ENCODE measurements around the gene HAGHL.

HAGHL gene, protein sequence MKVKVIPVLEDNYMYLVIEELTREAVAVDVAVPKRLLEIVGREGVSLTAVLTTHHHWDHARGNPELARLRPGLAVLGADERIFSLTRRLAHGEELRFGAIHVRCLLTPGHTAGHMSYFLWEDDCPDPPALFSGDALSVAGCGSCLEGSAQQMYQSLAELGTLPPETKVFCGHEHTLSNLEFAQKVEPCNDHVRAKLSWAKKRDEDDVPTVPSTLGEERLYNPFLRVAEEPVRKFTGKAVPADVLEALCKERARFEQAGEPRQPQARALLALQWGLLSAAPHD

DNA sequence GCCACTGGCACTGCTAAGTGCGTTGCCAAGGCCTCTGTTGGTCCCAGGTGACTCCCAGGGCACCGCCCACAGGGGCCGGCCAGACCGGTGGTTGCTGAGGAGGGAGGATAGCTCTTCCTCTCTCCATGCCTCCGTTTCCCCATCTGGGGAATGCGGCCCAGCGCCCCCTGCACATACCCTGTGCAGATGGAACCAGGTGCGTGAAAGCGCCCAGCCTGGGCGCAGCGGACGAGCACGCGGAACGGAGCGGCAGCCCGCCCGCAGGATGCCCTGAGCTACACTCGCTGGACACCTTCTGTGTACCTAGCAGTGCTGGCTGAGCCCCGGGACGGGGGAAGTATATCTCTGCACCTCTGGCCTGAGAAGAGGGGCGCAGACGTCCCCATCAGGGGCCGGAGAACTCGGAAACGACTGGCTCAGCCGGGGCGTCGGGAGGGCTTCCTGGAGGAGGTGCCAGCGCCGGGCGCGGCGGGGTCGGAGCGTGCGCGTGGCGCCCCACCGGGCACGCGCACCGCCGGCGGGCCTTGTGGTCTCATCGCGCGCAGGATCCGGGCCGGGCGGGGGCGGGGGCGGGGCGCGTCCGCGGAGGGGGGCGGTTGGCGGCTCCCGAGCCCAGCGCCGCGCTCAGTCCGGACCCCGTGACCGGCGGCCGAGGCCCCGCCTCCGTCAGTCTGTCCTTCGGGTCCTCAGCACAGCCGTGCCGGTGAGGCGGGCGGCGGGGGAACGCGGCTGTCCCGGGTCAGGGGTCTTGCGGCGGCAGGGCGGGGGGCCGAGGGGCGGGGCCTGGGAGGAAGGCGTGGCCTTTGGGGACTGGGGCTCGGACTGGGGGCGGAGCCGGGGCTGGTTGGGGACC is at the start of gene HAGHL, which contains the start of gene CCDC78:
HAGHL (plus strand) TSS at position 669 of the 853 bp plus-strand sequence. CDS start 404 bp downstream, outside the sequence.
CCDC78 (minus strand) TSS at position 6 of the 853 bp plus-strand sequence. CDS start 76 bp downstream, outside the sequence.
- peak; percentile 42 to 76 for DNase-seq

DNA sequence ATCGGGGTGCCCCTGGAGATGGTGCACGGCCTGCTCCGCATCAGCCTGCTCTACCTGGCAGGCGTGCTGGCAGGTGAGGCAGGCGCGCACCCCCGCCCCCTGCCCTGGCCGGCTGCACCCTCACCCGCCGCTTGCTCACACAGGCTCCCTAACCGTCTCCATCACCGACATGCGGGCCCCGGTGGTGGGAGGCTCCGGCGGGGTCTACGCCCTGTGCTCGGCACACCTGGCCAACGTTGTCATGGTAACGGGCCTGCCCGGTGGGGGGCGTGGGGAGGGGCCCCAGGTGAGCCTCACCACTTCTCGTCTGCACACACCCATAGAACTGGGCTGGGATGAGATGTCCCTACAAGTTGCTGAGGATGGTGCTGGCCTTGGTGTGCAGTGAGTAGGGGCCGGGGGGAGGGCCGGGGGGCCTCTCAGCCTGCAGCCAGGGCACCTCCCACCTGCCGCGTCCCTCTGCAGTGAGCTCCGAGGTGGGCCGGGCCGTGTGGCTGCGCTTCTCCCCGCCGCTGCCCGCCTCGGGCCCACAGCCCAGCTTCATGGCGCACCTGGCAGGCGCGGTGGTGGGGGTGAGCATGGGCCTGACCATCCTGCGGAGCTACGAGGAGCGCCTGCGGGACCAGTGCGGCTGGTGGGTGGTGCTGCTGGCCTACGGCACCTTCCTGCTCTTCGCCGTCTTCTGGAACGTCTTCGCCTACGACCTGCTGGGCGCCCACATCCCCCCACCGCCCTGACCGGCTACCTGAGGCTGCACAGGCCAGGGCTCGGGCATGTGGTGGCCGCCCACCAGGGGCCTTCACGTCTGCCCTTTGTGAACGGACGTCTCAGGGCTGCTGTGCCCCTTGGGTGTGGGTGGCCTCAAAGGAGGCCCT is 49.4 kb upstream of the HAGHL start:
- DNase-seq: no peak

DNA sequence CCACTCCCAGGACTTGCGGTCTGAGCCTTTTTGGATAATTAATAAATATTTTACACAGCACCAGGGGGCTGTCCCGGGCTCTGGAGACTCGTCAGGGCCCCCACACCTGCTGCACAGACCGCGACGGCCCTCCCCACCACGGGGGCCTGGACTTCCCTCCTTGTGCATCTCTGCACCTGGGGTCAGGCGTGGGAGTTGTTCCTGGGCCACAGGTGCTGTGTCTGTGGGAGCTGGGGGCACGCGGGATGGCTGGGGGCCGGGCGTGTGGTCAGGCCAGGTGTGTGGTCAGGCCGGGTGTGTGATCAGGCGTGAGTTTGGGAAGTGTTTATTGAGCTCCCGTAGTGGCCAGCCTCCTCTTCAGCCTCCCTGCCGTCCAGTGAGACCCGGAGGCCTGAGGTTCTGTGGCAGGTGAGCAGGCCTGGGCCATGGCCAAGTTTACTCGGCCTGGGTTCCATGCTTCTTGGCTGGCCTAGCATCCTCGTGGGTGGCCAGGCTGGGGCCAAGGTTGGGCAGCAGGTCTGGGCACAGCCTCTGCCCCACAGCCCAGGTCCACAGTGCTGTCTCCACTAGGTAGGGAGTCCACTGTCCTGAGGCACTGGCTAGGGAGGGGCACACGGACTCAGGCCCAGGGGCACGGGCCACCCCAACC is 48.6 kb upstream of the HAGHL start:
- DNase-seq: no peak

DNA sequence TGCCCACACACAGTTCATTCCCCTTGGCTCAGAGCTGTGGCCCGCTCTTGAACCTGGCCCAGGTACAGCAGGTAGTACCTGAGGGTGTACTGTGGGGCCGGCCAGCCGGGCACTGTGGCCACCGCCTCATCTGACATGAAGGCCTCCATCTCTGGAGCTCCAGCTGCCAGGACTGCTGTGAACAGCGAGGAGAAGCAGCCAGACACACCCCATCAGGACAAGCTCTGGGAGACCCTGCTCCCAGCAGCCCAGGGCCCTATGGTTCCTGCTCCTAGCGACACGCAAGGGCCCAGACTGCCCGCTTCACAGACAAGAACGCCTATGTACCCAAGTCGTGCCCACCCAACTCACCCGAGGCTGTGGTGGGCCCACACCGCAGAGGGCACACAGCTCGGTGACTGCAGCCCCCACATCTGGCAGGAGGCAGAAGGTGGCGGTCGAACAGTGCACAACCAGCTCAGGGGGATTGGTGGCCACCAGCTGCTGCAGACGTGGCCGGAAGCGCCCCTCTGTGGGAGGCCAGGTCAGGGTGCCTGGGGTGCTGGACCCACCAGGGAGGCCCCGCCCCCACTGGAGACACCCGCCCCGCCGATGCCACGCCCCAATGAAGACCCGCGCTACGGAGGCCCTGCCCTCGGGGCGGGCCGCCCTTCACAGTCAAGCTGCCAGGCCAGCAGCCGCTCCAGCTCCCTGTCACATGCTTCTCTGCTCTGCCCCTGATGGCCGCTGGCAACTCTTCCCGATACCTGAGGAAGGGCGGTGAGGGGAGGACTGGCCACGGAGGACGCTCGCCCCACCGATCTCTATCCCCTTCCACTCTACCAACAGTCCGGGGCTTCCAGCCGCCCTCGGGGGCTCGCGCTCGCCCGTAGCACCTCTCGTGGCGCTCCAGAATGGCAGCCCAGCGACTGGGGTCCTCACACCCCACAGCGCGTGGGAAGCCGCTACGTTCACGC is 47.8 kb upstream of the HAGHL start:
- DNase-seq: peak; percentile 70 to 82

DNA sequence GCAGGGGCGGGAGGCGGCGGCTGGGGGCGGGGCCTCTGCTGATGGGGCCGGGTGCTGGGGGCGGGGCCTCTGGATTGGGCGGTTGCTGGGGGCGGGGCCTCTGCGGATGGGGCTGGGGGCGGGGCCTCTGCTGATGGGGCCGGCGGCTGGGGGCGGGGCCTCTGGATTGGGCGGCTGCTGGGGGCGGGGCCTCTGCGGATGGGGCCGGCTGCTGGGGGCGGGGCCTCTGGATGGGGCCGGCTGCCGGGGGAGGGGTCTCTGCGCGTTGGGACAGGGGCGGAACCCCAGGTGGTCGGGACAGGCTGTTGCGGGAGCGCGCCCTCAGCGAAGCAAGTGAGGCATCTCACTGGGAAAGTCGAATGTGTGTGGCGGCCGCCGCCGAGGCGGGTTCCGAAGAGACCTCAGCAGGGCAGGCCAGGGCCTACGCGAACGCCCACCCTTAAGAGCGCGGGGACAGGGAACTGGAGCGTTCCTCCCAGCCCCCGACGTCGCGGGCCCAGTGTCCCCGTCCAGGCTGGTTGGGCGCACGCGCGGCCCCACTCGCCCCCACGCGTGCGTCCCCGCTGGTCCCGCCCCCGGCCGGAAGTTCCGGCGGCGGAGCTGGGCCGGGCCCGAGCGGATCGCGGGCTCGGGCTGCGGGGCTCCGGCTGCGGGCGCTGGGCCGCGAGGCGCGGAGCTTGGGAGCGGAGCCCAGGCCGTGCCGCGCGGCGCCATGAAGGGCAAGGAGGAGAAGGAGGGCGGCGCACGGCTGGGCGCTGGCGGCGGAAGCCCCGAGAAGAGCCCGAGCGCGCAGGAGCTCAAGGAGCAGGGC is 46.9 kb upstream of the HAGHL start, which contains the start of gene STUB1:
STUB1 (plus strand) TSS at position 597 of the 811 bp plus-strand sequence; CDS start at position 713, 116 bp downstream.
- peak; percentile 89 to 93 for DNase-seq

DNA sequence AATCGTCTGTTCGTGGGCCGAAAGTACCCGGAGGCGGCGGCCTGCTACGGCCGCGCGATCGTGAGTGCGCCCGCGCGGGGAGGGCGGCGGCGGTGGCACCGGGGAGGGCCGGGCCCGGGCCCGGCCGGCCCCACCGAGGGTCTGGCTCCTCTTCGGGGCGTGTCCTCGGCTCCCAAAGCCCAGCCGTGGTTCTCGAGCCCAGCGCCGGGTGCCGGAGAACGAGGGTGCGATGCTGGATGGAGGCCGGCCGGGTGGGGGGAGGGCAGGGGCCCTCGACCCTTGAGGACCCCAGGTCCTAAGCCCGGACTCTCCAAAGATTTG is 46.3 kb upstream of the HAGHL start:
- no peak for DNase-seq

DNA sequence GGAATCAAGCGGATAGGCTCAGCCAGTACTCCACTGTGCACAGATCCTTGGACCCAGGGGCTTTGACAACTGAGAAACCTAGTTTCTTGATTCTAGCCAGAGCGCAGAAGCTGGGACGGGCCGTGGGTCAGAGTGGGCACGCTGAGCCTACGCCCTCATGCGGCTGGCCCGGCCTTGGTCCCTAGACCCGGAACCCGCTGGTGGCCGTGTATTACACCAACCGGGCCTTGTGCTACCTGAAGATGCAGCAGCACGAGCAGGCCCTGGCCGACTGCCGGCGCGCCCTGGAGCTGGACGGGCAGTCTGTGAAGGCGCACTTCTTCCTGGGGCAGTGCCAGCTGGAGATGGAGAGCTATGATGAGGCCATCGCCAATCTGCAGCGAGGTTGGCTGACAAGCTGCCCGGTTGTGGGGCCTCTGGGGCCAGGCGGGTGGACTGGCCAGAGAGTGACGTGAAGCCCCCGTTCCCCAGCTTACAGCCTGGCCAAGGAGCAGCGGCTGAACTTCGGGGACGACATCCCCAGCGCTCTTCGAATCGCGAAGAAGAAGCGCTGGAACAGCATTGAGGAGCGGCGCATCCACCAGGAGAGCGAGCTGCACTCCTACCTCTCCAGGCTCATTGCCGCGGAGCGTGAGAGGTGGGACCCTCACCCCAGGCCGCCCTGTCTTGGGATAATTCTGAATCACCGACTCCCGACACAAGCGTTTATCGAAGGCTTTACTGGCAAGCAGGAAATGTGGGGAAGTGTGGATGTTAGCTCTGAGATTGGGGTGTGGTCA is 45.8 kb upstream of the HAGHL start:
- DNase-seq: peak; percentile 21 to 48

DNA sequence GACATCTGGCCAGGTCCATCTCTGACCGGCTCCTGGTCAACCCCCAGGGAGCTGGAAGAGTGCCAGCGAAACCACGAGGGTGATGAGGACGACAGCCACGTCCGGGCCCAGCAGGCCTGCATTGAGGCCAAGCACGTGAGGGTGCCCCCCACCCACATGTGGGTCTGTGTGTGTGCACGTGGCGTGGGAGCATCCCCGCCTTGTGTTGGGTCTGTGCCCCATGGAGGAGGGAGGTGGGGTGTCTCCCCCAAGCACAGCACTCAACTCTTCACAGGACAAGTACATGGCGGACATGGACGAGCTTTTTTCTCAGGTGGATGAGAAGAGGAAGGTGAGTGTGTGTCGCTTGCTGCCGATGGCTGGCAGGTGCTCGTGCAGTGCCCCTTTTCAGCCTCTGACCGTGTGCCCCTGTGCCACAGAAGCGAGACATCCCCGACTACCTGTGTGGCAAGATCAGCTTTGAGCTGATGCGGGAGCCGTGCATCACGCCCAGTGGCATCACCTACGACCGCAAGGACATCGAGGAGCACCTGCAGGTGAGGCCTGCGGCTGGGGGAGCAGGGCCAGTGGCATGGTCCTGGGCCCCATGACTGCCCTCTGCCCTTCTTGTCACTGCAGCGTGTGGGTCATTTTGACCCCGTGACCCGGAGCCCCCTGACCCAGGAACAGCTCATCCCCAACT is 45.0 kb upstream of the HAGHL start:
- DNase-seq: no peak

DNA sequence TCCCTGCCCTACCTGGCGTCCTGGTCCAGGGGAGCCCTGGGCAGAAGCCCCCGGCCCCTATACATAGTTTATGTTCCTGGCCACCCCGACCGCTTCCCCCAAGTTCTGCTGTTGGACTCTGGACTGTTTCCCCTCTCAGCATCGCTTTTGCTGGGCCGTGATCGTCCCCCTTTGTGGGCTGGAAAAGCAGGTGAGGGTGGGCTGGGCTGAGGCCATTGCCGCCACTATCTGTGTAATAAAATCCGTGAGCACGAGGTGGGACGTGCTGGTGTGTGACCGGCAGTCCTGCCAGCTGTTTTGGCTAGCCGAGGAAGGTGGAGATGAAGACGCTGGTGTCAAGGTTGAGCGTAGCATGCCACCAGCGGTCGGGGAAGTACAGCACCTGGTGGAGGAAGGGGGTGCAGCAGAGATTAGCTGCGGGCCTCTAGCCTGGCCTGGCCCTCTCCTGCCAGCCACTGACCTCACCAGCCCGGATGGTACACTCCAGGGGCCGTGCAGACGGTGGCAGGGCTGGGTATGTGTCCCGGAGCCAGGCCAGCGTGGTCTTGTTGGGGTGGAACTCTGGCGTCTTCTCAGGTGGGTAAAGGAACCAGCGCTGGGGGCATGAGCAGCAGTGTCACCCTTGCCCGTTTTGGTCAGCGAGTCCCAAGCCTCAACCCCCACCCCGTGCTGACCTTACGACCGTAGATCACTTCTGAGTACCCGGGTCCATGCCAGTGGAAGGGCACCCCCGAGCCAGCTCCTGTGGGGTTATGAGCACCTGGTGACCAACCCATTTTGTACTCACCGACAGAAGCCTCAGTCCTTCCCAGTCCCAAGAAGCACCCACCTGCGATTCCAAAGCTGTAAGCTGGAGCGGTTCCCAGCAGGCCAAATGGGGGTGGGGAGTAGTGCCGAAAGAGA is 44.2 kb upstream of the HAGHL start:
- DNase-seq: no peak

DNA sequence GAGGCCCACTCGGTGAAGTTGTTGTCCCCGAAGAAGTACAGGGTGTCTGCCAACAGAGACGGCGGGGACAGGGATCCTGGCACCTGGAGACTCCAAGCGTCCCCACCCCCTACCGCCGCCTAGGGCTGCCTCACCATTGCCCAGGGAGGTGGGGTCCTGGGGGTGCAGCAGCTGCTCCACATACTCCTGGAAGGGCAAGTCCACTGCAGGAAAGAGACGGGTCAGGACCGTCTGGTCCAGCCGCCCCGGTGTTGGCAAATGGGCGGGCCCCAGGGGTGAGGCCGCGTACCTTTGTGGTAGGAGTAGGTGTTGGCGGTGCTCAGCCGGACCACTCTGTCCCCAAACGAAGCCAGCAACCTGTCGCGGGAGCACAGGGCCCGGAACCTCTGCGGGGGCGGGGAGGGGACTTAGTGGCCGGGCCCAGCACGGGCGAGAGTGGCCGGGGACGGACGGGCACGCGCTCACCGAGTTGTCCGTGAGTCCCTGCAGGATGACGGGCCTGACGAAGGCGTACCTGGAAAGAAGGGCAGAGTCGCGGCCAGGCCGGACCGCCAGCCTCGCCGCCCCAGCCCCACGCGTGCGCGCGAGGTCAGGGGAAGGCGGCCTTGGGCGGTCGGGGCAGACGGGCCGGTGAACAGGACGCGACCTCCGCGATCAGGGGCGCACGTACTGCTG is 43.4 kb upstream of the HAGHL start:
- no peak for DNase-seq

DNA sequence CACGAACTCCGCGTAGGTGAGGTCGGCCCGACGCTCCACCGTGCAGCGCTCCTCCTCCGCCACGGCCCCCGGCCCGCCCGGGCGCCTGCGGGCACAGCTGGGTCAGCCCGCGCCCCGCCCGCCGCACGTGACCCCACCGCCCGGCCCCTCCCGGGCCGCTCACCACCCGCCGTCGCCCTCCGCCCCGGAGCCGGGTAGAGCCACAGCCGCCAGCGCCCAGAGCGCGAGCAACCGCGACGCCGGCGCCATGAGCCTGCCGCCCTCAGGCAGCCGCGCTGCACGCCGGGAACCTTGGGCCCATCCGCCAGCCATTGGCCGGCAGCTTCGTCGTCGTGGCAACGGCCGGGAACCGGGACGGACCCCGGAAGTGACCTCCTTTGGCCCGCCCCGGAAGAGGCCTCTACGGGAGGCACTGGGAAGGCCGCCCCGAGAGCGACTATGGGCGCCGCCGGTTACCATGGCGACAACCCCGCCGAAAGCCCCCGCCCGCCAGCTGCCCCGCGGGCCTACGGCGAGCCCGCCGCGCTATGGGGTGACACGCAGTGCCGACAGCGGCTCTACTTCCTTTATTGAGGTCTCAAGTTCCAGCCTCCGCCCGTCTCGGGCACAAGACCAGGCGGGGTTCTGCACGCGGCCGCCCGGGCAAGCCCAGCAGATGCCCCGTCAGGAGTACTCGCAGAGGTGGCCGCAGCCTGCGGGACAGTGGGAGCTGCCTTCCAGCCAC is 42.7 kb upstream of the HAGHL start, which contains the start of gene JMJD8:
JMJD8 (minus strand) TSS at position 264 of the 724 bp plus-strand sequence; CDS start at position 249, 15 bp downstream.
- DNase-seq: peak; percentile 86 to 97

DNA sequence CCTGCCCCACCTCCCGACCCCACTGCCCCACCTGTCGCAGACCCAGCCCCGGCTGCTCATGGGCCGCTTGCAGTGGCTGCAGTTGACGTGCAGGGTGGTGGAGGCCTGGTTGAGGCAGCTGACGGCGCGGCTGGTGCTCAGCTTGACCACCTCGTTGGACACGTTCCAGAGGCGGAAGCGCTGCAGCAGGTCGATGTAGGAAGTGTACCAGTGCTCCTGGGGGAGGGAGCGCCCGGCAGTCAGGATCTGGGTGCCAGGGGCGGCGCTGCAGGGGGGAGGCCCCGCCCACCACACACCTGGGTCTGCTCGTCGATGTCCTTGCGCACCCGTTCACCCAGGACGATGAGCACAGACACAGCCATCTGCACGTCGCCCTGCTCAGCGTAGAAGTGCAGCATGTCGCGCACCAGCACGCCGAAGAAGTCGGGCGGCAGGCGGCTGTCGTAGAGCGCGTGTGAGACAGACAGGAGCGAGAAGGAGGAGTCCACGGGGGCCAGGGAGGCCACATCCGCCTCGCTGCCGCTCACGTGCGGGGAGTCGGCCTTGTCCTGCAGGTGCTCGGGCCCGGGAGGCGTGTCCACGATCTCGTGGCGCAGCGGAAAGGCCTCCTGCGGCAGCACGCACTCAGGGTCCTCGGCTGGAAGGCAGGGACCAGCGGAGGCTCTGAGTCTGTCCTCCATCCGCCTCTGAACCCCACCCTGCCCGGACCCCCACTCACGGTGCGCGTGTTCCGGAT is 41.8 kb upstream of the HAGHL start:
- DNase-seq: no peak

DNA sequence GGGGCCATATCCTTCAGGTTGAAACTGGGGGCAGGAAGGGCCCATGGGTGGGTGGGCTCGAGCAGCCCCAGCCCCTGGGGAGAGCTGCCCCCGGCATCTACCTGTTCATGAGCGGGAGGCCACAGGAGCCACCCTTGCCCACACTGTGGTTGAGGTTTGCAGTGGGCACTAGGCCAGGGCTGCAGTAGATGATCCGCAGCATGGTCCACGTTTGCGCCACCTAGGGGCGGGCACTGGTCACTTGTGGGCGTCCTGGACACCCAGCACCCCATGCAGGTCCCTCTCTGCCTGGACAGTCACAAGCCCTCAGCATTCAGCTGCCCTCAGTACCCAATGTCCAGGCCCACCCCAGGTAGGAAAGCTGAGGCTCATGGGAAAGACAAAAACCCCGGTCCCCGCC is 40.9 kb upstream of the HAGHL start:
- peak in 1 of 2 experiments; percentile 60 for DNase-seq

DNA sequence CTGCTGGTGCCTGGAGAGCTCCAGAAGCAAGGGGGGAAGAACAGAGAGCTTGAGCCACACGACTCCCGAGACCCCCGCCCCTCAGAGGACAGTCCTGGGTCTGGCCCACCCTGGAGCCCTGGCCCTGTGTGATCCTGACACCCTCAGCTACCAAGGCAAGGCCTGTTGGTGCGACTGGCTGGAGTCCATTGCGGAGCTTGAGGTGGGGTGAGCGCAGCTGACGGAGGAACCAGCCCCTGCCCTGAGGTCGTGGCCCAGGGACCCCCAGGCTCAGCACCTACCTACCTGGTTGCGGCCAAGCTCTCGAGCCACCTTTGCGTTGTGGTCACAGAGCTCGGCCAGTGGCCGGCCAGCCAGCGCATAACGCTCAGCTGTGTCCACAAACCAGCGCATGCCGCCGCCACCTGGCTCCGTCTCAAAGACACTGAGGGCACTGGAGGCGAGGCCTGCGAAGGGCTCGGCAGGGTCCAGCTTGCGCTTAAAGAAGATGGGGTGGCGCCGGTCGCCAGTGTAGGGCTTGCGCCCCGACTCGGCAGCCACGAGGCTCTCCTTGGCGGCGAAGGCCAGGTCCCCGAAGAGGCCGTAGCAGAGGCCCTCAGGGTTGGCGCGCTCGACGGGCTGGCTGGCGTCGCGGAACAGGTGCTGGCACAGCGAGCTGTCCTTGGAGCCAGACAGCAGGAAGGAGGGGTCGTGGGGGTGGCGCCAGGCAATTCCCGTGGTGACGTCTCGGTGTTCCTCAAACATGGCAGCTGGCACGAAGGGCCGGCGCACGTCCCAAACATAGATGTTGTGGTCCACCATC is 40.2 kb upstream of the HAGHL start:
- no peak for DNase-seq

DNA sequence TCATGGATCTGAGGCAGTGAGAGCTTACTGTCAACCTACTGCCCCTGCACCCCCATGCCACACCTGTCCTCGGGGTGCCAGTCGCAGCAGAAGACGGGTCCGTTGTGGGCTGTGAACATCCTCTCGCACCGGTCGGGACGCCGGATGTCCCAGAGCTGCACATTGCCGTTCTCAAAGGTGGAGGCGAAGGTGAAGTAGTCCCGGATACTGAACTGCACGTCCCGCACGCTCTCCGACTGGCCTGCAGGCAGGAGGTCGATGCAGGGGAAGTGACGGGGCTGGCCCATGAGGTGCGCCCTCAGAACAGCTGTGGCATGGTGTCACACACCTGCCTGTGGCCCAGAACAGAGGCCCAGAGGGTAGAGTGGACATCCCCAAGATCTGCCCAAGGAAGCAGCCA is 39.4 kb upstream of the HAGHL start:
- no peak for DNase-seq
